ENCODE measurements around the gene MARCKSL1. TPM values are rescaled to one million over a fixed set of nuclear protein-coding genes. Genes with fewer than 3 reads are reported as not detected.

Gene MARCKSL1
- total RNA-seq, 2 donors from 2014 or later, result 144 to 243 TPM

- Histone ChIP-seq H3K4me1 (replicated peaks) (no peaks in the 10 kb centered on the region), H3K36me3 (no peaks in the 10 kb centered on the region), H3K27me3 (replicated peaks; ENCODE audit: insufficient read depth) (no peaks in the 10 kb centered on the region), H3K27ac (no peak overlapping the region), H3K4me3 (no peak overlapping the region), H3K9me3 (no peaks in the 10 kb centered on the region)
- no peak for TF ChIP-seq POLR2A (IDR thresholded peaks at IDR 0.05)
- no peak for TF ChIP-seq CTCF (IDR thresholded peaks at IDR 0.05)
- TF ChIP-seq POLR2AphosphoS5 (IDR thresholded peaks at IDR 0.05), result no peak
- 31% methylated on average over 8 of the region's 8 CpGs for WGBS
- no peak for DNase-seq (ENCODE audit: low spot score)
- intact Hi-C loops (cut with DNase I), result no loop called here
These were observed 9.3 kb upstream of the MARCKSL1 start for GRCh38 chr1:32345289-32345827.

- WGBS, result 91% methylated on average over 10 of the region's 10 CpGs
- DNase-seq (ENCODE audit: low spot score), result no peak
- no peak for TF ChIP-seq POLR2A (IDR thresholded peaks at IDR 0.05)
- H3K9me3 ChIP-seq, result no peaks in the 10 kb centered on the region
- intact Hi-C loops (cut with DNase I), result no loop called here
- no peaks in the 10 kb centered on the region for H3K27me3 ChIP-seq (replicated peaks; ENCODE audit: insufficient read depth)
- no peaks in the 10 kb centered on the region for H3K36me3 ChIP-seq
- no peak overlapping the region for H3K4me3 ChIP-seq
- H3K4me1 ChIP-seq (replicated peaks), result no peaks in the 10 kb centered on the region
- no peak overlapping the region for H3K27ac ChIP-seq
These were observed 6.7 kb upstream of the MARCKSL1 start for GRCh38 chr1:32342704-32343103.

- intact Hi-C loops (cut with DNase I), result no loop called here
- no peak overlapping the region for H3K27ac ChIP-seq
- H3K36me3 ChIP-seq, result no peaks in the 10 kb centered on the region
- H3K27me3 ChIP-seq (replicated peaks; ENCODE audit: insufficient read depth), result no peaks in the 10 kb centered on the region
- WGBS, result 70% methylated on average over 5 of the region's 5 CpGs
- TF ChIP-seq POLR2AphosphoS5 (IDR thresholded peaks at IDR 0.05) (no peak), CTCF (IDR thresholded peaks at IDR 0.05) (no peak), POLR2A (IDR thresholded peaks at IDR 0.05) (no peak)
- DNase-seq (ENCODE audit: low spot score), result no peak
- no peaks in the 10 kb centered on the region for H3K9me3 ChIP-seq
- H3K4me1 ChIP-seq (replicated peaks), result no peaks in the 10 kb centered on the region
- no peak overlapping the region for H3K4me3 ChIP-seq
These were observed 5.9 kb upstream of the MARCKSL1 start for GRCh38 chr1:32341971-32342370.

- H3K9me3 ChIP-seq, result no peaks in the 10 kb centered on the region
- no peak overlapping the region for H3K4me3 ChIP-seq
- H3K4me1 ChIP-seq (replicated peaks), result no peaks in the 10 kb centered on the region
- DNase-seq (ENCODE audit: low spot score), result no peak
- no peak overlapping the region for H3K27ac ChIP-seq
- intact Hi-C loops (cut with DNase I), result no loop called here
- no peaks in the 10 kb centered on the region for H3K36me3 ChIP-seq
- 87% methylated on average over 11 of the region's 11 CpGs for WGBS
- no peaks in the 10 kb centered on the region for H3K27me3 ChIP-seq (replicated peaks; ENCODE audit: insufficient read depth)
- TF ChIP-seq POLR2AphosphoS5 (IDR thresholded peaks at IDR 0.05) (no peak), POLR2A (IDR thresholded peaks at IDR 0.05) (no peak), CTCF (IDR thresholded peaks at IDR 0.05) (no peak)
These were observed 5.2 kb upstream of the MARCKSL1 start for GRCh38 chr1:32341186-32341757.

GRCh38 chr1:32339363-32339978, 3.4 kb upstream of the MARCKSL1 start:
- no peak for DNase-seq (ENCODE audit: low spot score)
- no peak for TF ChIP-seq POLR2AphosphoS5 (IDR thresholded peaks at IDR 0.05)
- TF ChIP-seq CTCF (IDR thresholded peaks at IDR 0.05), result no peak
- no peak for TF ChIP-seq POLR2A (IDR thresholded peaks at IDR 0.05)
- Histone ChIP-seq H3K27ac (no peak overlapping the region), H3K4me1 (replicated peaks) (no peaks in the 10 kb centered on the region), H3K36me3 (no peaks in the 10 kb centered on the region), H3K9me3 (no peaks in the 10 kb centered on the region), H3K4me3 (no peak overlapping the region), H3K27me3 (replicated peaks; ENCODE audit: insufficient read depth) (no peaks in the 10 kb centered on the region)
- intact Hi-C loops (cut with DNase I), result no loop called here
- 82% methylated on average over 5 of the region's 5 CpGs for WGBS
